Testis (tissue), 3 donors: ENCODE data around the gene HLA-A. TPM values are rescaled to one million over a fixed set of nuclear protein-coding genes. Genes with fewer than 3 reads are reported as not detected.

Experiments
- DNase-seq: peaks from one replicate; pipeline ENCODE4 v3.0.0-alpha.2; 2019
- H3K27ac ChIP-seq, 2 donors: fragments of 200-600 bp; sonication (generic); one replicate each; pipeline ENCODE4 v1.5.1; 2019
- H3K27me3 ChIP-seq: fragments of 200-600 bp; sonication (generic); one replicate; pipeline ENCODE4 v1.5.1; 2019
- H3K36me3 ChIP-seq: fragments of 200-600 bp; sonication (generic); one replicate; pipeline ENCODE4 v1.5.1; 2017; ENCODE audit warnings: low read depth; ENCODE audit errors: missing control alignments
- H3K4me1 ChIP-seq: fragments of 200-600 bp; sonication (generic); one replicate; pipeline ENCODE4 v1.5.1; 2019
- H3K4me3 ChIP-seq, 2 donors: fragments of 200-600 bp; sonication (generic); one replicate each; pipeline ENCODE4 v1.5.1; 2017 to 2019
- H3K9me3 ChIP-seq: fragments of 200-600 bp; sonication (generic); one replicate; pipeline ENCODE4 v1.5.1; 2017
- POLR2A ChIP-seq: fragments of 450-650 bp; IDR thresholded peaks from one replicate; pipeline ENCODE4 v1.6.1; 2017; ENCODE audit warnings: antibody characterized with exemption, mild to moderate bottlenecking, moderate library complexity
- WGBS, 2 donors: methylation state at CpG; one replicate each; pipeline ENCODE4 v1.1.5; 2018; 5-methylcytosine and 5-hydroxymethylcytosine counted together
- intact Hi-C: fragments of 100-400 bp; cut with DNase I; formaldehyde crosslinking; loops from one replicate; pipeline ENCODE4 v1.15.1; 2023; ENCODE audit warnings: low total_unique reads
- polyA plus RNA-seq: library from polyadenylated mRNA; stranded (reverse); fragments of 350-450 nt; fragmentation: Illumina TruSeq; extraction: RNeasy Lipid Tissue Mini Kit (QIAGEN cat#74804); gene quantifications from one replicate; pipeline ENCODE4 v1.2.3, GENCODE V29; 2014; ENCODE audit warnings: low read depth, low replicate concordance; ENCODE audit not compliant: insufficient read depth
- total RNA-seq, 2 donors: library from RNA; depleted of rRNA; stranded (reverse); fragments of >200 nt; gene quantifications; one replicate each; pipeline ENCODE4 v1.2.3, GENCODE V29; 2016
- TF ChIP-seq, protein P1 (sequence below), 3 experiments: fragments of 450-650 bp in 2 of 3; fragments of 200-600 bp in 1 of 3; sonication (generic) in 1 of 3; IDR thresholded peaks; one replicate each; pipeline ENCODE4 v1.5.1; 2016 to 2019; ENCODE audit warnings: antibody characterized with exemption in 3 of 3, mild to moderate bottlenecking in 2 of 3, moderate library complexity in 1 of 3

HLA-A gene
- total and polyA plus RNA-seq, 3 donors from 2014 or later = 282 to 586 (median 504) TPM

DNA sequence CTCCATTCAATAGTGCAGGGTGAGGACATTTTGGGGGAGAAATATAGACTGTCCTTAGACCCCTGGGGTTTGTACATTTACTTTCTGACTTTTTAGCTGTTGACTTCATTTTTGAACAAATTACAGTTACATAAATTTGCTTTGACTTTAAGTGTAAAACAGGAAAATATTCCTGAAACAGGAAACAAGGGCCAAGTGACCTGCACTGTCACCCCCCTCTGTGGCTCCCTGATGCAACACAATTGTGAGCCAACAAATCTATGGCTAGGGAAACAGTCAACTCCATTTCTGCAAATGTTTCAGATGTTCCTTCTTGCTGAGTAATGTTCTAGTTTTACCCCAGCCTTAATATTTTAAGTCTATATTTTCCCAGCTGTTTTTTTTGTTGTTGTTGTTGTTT, 39.8 kb downstream of the HLA-A start:
- no peaks in the 10 kb centered on the region for H3K36me3 ChIP-seq
- no peak overlapping the region for H3K4me3 ChIP-seq
- TF ChIP-seq, protein P1, sequence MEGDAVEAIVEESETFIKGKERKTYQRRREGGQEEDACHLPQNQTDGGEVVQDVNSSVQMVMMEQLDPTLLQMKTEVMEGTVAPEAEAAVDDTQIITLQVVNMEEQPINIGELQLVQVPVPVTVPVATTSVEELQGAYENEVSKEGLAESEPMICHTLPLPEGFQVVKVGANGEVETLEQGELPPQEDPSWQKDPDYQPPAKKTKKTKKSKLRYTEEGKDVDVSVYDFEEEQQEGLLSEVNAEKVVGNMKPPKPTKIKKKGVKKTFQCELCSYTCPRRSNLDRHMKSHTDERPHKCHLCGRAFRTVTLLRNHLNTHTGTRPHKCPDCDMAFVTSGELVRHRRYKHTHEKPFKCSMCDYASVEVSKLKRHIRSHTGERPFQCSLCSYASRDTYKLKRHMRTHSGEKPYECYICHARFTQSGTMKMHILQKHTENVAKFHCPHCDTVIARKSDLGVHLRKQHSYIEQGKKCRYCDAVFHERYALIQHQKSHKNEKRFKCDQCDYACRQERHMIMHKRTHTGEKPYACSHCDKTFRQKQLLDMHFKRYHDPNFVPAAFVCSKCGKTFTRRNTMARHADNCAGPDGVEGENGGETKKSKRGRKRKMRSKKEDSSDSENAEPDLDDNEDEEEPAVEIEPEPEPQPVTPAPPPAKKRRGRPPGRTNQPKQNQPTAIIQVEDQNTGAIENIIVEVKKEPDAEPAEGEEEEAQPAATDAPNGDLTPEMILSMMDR (IDR thresholded peaks at IDR 0.05) = no peak
- no peak for TF ChIP-seq POLR2A

DNA sequence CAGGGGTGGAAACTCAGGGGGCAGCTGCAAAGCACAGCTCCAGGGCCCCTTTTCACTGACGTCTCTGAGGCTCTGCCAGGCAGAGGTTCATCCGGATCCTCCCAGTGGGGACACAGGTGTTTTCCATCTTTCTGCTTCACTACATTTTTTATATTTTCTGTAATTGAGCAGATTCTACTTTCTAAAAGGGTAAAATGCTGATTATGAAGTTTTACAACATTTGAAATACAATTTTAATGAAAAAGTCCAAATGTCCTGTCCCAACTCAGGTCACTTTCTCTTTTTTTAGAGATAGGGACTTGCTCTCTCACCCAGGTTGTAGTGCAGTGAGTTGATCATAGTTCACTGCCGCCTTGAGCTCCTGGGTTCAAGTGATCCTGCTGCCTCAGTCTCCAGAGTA, 41.9 kb downstream of the HLA-A start:
- WGBS, 2 donors = 82 to 84% methylated on average over 3 of the region's 3 CpGs
- intact Hi-C loops = no loop called here
- no peak overlapping the region for H3K4me3 ChIP-seq
- H3K27me3 ChIP-seq = no peaks in the 10 kb centered on the region
- no peak for DNase-seq
- no peaks in the 10 kb centered on the region for H3K4me1 ChIP-seq
- H3K36me3 ChIP-seq = no peaks in the 10 kb centered on the region
- no peak overlapping the region for H3K27ac ChIP-seq
- TF ChIP-seq, protein P1 (IDR thresholded peaks at IDR 0.05) = no peak
- no peak for TF ChIP-seq POLR2A
- H3K9me3 ChIP-seq = no peaks in the 10 kb centered on the region

More for the DNA sequence above, 39.8 kb downstream of the HLA-A start:
- H3K27me3 ChIP-seq = no peaks in the 10 kb centered on the region
- no peaks in the 10 kb centered on the region for H3K9me3 ChIP-seq
- no peak overlapping the region for H3K27ac ChIP-seq
- intact Hi-C loops = no loop called here
- DNase-seq = no peak
- H3K4me1 ChIP-seq = no peaks in the 10 kb centered on the region

DNA sequence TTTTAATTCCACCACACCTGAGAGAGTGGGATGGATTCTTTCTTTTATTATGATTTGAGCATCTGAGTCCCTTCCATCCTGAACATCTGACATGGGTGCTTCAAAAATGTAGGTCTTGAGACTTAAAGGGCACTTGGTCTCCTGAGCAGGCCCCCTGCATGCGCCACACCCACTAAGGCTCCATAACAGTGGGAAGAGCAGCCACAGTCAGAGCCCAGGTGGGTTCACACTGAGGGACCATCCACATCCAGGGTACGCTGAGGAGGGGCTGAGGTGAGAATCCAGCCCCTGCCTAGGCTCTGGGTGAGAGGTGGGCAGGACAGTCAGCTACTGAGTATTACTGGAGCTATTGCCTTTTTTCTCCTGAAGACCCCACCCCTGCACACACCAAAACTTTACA, 42.7 kb downstream of the HLA-A start:
- no peak for TF ChIP-seq POLR2A
- TF ChIP-seq, protein P1 (IDR thresholded peaks at IDR 0.05) = no peak
- H3K4me1 ChIP-seq = no peaks in the 10 kb centered on the region
- no peak overlapping the region for H3K27ac ChIP-seq
- no peaks in the 10 kb centered on the region for H3K36me3 ChIP-seq
- WGBS, 2 donors = 100% methylated on average over 2 of the region's 2 CpGs
- H3K4me3 ChIP-seq = no peak overlapping the region
- no peaks in the 10 kb centered on the region for H3K9me3 ChIP-seq
- intact Hi-C loops = no loop called here
- no peak for DNase-seq
- H3K27me3 ChIP-seq = no peaks in the 10 kb centered on the region

DNA sequence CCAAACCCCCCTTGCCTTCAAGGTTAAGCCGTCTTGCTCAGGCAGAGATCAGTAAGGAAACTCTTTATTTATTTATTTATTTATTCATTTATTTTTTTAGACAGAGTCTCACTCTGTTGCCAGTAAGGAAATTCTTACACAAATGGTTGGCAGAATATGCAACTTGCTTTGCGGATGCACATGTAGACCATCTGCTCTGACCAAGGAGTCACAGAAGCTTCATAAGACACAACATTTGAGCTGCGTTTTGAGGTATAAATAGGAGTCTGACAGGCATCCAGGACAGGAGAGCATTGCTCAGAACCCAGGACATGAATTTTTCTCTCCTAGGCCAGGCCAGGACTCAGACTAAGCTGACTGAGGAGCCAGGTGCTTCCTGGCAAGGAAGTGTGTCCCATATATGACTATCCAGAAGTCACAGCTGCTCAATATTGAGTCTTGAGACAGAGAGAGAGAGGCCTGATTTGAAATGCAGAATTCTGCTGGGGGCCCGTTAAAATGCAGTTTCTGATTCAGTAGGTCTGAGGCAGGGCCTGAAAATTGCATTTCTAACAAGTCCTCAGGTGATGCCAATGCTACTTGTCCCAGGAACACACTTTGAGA, 43.9 kb downstream of the HLA-A start:
- Histone ChIP-seq H3K9me3 (no peaks in the 10 kb centered on the region), H3K4me3 (no peak overlapping the region), H3K4me1 (no peaks in the 10 kb centered on the region), H3K27me3 (no peaks in the 10 kb centered on the region), H3K36me3 (no peaks in the 10 kb centered on the region), H3K27ac (no peak overlapping the region)
- 80 to 90% methylated on average over 4 of the region's 4 CpGs for WGBS, 2 donors
- no peak for DNase-seq
- intact Hi-C loops = no loop called here
- TF ChIP-seq POLR2A = no peak
- TF ChIP-seq, protein P1 (IDR thresholded peaks at IDR 0.05) = no peak

DNA sequence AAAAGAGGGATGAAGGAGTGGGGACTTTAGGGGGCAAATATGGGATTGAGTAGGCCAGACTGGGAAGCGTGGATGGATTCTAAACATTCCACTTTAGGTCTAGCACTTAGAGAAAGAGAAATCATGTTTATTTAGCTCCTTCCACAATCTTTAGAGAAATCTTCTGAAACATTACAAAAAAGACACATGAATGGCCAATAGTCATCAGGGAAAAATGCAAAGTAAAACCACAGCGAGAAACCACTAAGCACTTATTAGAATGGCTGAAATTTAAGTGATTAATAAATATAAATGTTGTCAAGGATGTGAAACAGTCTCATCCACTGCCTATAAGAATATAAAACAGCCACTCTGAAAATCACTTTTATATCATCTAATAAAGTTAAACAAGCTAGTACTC, 46.9 kb downstream of the HLA-A start:
- WGBS, 2 donors = 62 to 71% methylated on average over 2 of the region's 2 CpGs
- intact Hi-C loops = no loop called here
- H3K36me3 ChIP-seq = no peaks in the 10 kb centered on the region

More for the DNA sequence above, 46.9 kb downstream of the HLA-A start:
- Histone ChIP-seq H3K9me3 (no peaks in the 10 kb centered on the region), H3K27ac (no peak overlapping the region), H3K4me3 (no peak overlapping the region), H3K27me3 (no peaks in the 10 kb centered on the region), H3K4me1 (no peaks in the 10 kb centered on the region)
- DNase-seq = no peak
- TF ChIP-seq, protein P1 (IDR thresholded peaks at IDR 0.05) = no peak
- no peak for TF ChIP-seq POLR2A
